HG03565 (cell line): Measurements from ENCODE around the gene GIMAP2.

Source experiments
- ATAC-seq: cut with Tn5 transposase; IDR thresholded peaks from one replicate; pipeline ENCODE4 v1.9.1; 2021; ENCODE audit warnings: mild to moderate bottlenecking, moderate library complexity; ENCODE audit not compliant: unreplicated experiment

GIMAP2 gene

DNA sequence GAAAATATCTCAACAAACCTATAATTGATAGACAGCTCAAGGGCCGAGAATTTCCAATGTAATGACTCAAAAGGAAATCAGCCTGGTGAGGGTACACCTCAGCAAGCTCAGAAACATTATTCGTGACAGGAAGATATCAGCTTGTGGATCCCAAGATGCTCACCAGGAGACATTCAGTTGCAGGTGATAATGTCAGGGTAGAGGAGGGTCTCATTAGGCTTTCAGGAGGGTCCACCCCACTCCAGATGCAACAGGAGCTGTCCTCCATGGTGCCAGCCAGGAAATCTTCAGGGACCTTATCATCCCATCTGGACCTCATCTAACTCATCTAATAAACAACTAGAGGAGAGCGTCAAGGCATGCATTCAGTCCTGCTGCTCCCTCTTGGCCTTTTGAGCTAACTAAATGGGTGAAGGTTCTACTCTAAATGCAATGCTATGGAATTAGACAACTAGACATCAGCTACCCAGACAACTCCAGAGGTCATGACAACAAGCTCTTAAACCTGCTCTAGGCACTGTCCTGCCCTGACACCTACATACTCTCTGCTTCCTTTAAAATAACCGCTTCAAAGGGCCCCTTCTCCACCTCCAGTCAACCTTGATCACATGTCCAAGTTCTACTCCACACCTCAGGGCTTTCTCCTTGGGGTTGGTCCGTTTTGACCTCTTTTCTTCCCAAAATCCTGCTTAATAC, 47.4 kb downstream of the GIMAP2 start:
- no peak for ATAC-seq

DNA sequence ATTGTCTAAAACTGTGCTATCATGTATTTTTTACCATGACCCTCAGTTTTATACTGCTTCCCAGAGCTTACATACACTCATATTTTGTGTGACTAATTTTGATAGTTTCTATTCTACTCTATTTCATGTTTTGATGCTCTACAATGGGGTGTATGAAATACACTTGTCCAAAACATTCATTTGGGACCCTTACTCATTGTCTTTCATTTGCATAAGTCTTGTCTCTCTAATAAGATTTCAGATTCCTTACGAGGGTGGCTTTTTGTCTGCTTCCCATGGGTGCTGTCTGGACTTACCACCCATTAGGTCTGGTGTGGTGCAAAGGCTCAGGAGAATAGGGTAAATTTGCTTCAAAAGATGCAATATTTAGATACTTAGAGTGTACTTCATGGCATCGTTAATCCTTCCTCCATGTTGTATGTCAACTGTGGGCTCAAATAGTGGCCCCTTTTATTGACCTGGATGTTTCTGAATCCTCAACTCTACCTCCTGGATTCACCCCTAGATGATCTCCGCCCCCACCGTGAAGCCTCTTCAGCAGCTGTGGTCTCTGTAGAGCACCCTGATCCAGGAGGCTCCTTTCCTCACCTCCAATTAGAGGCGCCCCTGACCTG, 48.1 kb downstream of the GIMAP2 start:
- no peak for ATAC-seq

DNA sequence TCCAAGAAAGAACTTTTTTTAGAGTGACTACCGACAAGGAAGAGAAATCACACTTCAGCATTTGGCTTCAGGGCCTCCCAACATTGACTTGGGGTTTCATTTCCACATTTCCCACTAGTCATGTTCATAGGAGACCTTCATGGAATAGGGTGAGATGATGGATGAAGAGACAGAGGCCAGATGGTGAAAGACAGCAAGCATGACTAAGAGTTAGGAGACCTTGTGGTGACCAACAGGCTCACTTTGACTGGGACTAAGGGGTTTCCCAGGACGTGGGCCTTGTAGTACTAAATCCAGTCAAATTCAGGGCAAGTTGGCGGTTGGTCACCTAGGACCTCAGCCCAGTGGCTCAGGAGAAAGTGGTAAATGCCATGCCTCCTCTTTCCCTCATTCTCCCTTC, 48.7 kb downstream of the GIMAP2 start:
- no peak for ATAC-seq

- no peak for ATAC-seq
Observed at GRCh38 chr7:150735596-150736358, 50.3 kb downstream of the GIMAP2 start.

- ATAC-seq = no peak
Observed at GRCh38 chr7:150736864-150737263, 51.4 kb downstream of the GIMAP2 start.

DNA sequence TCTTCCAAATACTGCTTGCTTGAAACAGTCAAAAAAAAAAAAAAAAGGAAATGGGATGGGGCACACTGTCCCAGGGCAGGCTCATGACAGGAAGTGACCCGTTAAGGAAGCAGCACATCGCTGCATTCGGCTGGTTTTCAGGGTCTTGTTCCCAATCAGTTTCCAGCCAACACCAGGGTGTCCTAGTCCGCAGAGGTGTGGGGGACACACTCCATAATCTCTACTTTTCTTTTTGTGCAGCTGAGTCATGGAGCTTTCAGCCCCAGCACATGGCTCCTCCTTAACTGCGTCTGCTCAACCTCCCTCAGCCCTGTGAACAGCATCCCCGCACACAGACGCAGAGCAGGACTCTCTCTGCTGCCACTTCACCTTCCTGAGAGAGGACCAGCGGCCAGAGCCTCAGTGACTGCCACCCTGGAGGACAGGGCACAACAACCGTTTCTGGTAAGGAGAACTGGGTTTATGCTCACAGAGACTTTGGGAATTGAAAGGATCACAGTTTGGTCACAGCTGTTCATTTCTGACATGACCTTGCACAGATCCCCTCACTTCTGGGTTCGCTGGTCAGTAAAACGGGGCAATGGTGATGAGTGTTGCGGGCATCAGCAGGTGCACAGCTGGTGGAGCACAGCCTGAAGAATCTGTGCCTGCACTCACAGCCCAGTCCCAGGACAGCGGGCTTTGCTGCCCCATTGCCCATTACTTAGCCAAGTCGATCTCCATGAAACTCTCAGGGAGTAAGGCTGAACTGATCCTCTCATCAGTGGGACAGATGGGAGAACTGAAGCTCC, 52.0 kb downstream of the GIMAP2 start, which contains the start of gene GIMAP5:
Gene GIMAP5, plus strand, starts transcription at position 154 of the 791 bp plus-strand sequence. CDS start 3,467 bp downstream, outside the sequence.
- peak; percentile 37 for ATAC-seq

- no peak for ATAC-seq
Observed at GRCh38 chr7:150738092-150738491, 52.6 kb downstream of the GIMAP2 start.

DNA sequence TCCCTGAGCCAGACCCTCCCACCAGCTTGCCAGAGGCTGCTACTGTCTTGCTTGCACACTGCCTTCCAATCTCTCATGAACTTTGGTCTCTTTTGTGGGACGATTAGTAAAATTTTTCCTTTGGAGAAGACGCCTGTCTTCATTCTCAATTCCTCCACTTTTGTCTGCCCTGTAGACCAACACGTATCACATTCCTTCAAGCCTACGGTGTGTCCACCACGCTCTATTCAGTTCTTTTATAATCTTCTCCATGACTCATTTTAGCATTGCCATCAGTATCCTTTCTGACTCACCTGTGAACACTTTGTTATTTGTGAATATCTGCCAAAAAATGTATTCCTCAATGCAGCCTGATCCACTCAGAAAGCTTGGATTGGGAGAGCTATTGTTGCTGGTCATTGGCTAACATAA, 53.1 kb downstream of the GIMAP2 start:
- ATAC-seq = no peak

DNA sequence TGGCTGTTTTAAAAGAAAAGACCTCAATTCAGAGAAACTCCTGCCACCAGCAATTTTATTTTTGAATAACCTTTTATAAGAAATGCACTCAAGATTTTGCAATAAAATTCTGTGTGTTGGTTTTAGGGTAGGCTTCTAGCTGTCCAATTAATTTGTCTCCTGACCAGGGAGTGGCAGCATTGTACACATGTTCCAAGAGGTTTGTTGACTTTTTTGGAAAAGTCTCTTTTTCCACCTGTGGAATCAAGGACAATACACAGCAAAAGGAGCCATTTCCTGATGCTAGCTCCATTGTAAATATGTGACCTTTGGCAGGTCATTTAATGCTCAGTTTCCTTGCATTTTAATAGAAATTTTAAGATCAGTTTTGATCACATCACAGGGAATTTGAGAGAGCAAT, 53.5 kb downstream of the GIMAP2 start:
- no peak for ATAC-seq

DNA sequence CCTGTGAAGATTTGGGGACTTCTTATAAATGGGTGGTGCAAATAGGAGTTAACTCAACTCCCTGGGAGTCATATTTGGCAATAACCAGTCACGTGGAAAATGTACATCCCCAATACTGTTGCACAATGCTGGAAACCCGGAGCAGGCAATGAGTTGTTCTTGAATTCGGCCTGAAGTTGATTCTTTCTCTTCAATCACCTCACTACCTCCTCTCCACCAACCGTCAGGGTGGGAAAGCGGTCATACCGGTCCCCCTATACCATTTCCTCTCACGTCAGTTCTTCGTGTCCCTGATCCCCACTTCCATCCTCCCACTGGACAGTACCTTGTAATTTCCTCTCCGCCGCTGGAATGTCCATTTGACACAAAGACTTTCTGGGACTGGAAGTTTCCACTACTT, 54.5 kb downstream of the GIMAP2 start:
- ATAC-seq = no peak

DNA sequence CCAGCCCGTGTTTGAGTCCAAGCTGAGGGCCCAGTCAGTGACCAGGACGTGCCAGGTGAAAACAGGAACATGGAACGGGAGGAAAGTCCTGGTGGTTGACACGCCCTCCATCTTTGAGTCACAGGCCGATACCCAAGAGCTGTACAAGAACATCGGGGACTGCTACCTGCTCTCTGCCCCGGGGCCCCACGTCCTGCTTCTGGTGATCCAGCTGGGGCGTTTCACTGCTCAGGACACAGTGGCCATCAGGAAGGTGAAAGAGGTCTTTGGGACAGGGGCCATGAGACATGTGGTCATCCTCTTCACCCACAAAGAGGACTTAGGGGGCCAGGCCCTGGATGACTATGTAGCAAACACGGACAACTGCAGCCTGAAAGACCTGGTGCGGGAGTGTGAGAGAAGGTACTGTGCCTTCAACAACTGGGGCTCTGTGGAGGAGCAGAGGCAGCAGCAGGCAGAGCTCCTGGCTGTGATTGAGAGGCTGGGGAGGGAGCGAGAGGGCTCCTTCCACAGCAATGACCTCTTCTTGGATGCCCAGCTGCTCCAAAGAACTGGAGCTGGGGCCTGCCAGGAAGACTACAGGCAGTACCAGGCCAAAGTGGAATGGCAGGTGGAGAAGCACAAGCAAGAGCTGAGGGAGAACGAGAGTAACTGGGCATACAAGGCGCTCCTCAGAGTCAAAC, 56.9 kb downstream of the GIMAP2 start:
- ATAC-seq = no peak
